Measurements from ENCODE around the gene CELA3A. TPM values are rescaled to one million over a fixed set of nuclear protein-coding genes. Genes with fewer than 3 reads are reported as not detected.

The CELA3A gene
- total and polyA plus RNA-seq, 2 of the 8 experiments (the other 6 are each of a cell fraction or from before 2014, with no cell fraction given), result not detected

- TF ChIP-seq RFX5 (IDR thresholded peaks at IDR 0.05; ENCODE audit: borderline replicate concordance, low read depth, low read length), result no peak
- TF ChIP-seq NRF1 (IDR thresholded peaks at IDR 0.05; ENCODE audit: low read depth, low read length), result no peak
- TF ChIP-seq CREB1 (IDR thresholded peaks at IDR 0.05), result no peak
- TF ChIP-seq TBP (IDR thresholded peaks at IDR 0.05; ENCODE audit: low read depth, low read length), result no peak
Observed at GRCh38 chr1:21961337-21961736, 40.1 kb upstream of the CELA3A start (continued).
